GM18520 (cell line): ENCODE measurements around the gene KCTD19.
A peak's percentile ranks its signal among the peaks of the same experiment; 100 is the strongest.

ENCODE experiments used
- ATAC-seq: cut with Tn5 transposase; IDR thresholded peaks from one replicate; pipeline ENCODE4 v1.9.1; 2021; ENCODE audit not compliant: unreplicated experiment

Gene KCTD19

GRCh38 chr16:67326115-67326471 is 448 bp downstream of the KCTD19 start:
- no peak for ATAC-seq

GRCh38 chr16:67317853-67318252 is 8.7 kb downstream of the KCTD19 start:
- ATAC-seq: no peak

GRCh38 chr16:67312719-67313118 is 13.8 kb downstream of the KCTD19 start:
- no peak for ATAC-seq

GRCh38 chr16:67311607-67312488 is 14.7 kb downstream of the KCTD19 start:
- ATAC-seq: peak; percentile 85

GRCh38 chr16:67310561-67310960 is 16.0 kb downstream of the KCTD19 start:
- no peak for ATAC-seq

- ATAC-seq: no peak
Measured at GRCh38 chr16:67305216-67306071, 21.1 kb downstream of the KCTD19 start.

- ATAC-seq: no peak
Measured at GRCh38 chr16:67304020-67304419, 22.5 kb downstream of the KCTD19 start.

- no peak for ATAC-seq
Measured at GRCh38 chr16:67302970-67303369, 23.6 kb downstream of the KCTD19 start.

GRCh38 chr16:67302076-67302475 is 24.5 kb downstream of the KCTD19 start:
- ATAC-seq: no peak

GRCh38 chr16:67301080-67301782 is 25.3 kb downstream of the KCTD19 start:
- no peak for ATAC-seq

GRCh38 chr16:67299269-67299668 is 27.3 kb downstream of the KCTD19 start:
- ATAC-seq: no peak

- ATAC-seq: no peak
Measured at GRCh38 chr16:67298277-67298676, 28.3 kb downstream of the KCTD19 start.

GRCh38 chr16:67296420-67296819 is 30.1 kb downstream of the KCTD19 start:
- no peak for ATAC-seq

- no peak for ATAC-seq
Measured at GRCh38 chr16:67294938-67295361, 31.6 kb downstream of the KCTD19 start.

- ATAC-seq: no peak
Measured at GRCh38 chr16:67294171-67294757, 32.3 kb downstream of the KCTD19 start.

GRCh38 chr16:67291461-67291860 is 35.1 kb downstream of the KCTD19 start:
- ATAC-seq: no peak

- no peak for ATAC-seq
Measured at GRCh38 chr16:67287960-67288359, 38.6 kb downstream of the KCTD19 start.

- no peak for ATAC-seq
Measured at GRCh38 chr16:67286441-67287235, 39.9 kb downstream of the KCTD19 start.

GRCh38 chr16:67284699-67285646 is 41.6 kb downstream of the KCTD19 start:
- no peak for ATAC-seq
